GM06990 (cell line): Measurements from ENCODE around the gene C4orf17.
"Not testable (repeated sequence)": the region's sequence is repeated elsewhere in the genome, so short reads cannot be mapped to it uniquely, and the experiment has no call there.

Experiments used
- DNase-seq: peaks from one replicate; pipeline ENCODE4 v3.0.0-alpha.2; 2011; ENCODE audit not compliant: insufficient read length; ENCODE audit errors: extremely low read depth
- H3K27me3 ChIP-seq: replicated peaks from 2 replicates; pipeline ENCODE4 v1.6.0; 2011; ENCODE audit warnings: low read length; ENCODE audit not compliant: control insufficient read depth, insufficient read depth
- H3K36me3 ChIP-seq: 2 replicates; pipeline ENCODE4 v1.5.1; 2011; ENCODE audit warnings: low read length; ENCODE audit not compliant: control insufficient read depth, insufficient read depth
- H3K4me3 ChIP-seq: replicated peaks from 2 replicates; pipeline ENCODE4 v1.5.1; 2011; ENCODE audit warnings: low read depth, mild to moderate bottlenecking, control low read depth, low read length
- TF ChIP-seq, protein P1 (sequence below): IDR thresholded peaks from 2 replicates; pipeline ENCODE4 v1.5.1; 2011; ENCODE audit warnings: low read length, control low read depth, mild to moderate bottlenecking, inconsistent platforms; ENCODE audit not compliant: insufficient read depth, poor library complexity, severe bottlenecking

The C4orf17 gene

GRCh38 chr4:99468889-99469288 is 41.9 kb upstream of the C4orf17 start:
- Histone ChIP-seq H3K4me3 (no peak overlapping the region), H3K36me3 (no peaks in the 10 kb centered on the region), H3K27me3 (no peaks in the 10 kb centered on the region)
- DNase-seq, result no peak
- TF ChIP-seq, protein P1, sequence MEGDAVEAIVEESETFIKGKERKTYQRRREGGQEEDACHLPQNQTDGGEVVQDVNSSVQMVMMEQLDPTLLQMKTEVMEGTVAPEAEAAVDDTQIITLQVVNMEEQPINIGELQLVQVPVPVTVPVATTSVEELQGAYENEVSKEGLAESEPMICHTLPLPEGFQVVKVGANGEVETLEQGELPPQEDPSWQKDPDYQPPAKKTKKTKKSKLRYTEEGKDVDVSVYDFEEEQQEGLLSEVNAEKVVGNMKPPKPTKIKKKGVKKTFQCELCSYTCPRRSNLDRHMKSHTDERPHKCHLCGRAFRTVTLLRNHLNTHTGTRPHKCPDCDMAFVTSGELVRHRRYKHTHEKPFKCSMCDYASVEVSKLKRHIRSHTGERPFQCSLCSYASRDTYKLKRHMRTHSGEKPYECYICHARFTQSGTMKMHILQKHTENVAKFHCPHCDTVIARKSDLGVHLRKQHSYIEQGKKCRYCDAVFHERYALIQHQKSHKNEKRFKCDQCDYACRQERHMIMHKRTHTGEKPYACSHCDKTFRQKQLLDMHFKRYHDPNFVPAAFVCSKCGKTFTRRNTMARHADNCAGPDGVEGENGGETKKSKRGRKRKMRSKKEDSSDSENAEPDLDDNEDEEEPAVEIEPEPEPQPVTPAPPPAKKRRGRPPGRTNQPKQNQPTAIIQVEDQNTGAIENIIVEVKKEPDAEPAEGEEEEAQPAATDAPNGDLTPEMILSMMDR, result no peak

DNA sequence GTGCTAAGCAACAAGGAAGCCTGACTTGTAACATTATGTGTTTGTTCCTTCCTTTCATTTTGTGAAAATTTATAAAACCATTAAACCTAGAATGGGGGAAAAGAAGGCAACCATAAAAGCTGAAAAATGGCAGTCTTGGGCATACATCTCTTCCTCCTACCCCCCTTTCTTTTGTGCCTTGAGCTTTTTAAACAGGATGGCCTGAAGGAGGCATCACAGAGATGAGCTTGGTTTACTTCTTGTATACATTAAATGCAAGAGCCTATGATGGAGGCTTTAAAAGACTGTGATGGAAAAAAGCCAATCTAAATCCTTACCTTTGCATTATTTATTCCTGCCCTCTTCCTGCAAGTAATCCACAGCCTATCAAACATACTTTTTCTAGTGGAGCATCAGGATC is 39.5 kb upstream of the C4orf17 start:
- TF ChIP-seq, protein P1, result no peak

DNA sequence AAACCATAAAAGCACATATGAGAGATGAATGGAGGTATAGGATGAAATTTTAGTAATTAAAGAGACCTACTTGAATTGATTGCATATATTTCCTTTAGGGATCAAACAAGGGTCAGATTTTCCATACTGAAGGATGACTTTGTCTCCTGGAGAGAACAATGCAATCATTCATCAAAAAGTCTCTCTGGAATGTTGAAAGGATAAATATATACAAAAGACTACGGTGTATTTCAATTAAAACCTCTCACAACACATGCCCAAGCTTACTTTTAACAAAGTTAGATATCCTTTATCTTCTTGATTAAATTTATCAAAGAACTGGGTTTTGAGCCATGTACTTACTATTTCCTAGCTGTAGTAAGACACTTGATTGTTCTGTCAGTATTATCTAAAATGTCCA is 38.9 kb upstream of the C4orf17 start:
- H3K4me3 ChIP-seq, result no peak overlapping the region
- no peaks in the 10 kb centered on the region for H3K36me3 ChIP-seq
- H3K27me3 ChIP-seq, result no peaks in the 10 kb centered on the region
- TF ChIP-seq, protein P1, result no peak
- DNase-seq, result no peak

More for the DNA sequence above, 39.5 kb upstream of the C4orf17 start:
- DNase-seq, result no peak
- Histone ChIP-seq H3K27me3 (no peaks in the 10 kb centered on the region), H3K4me3 (no peak overlapping the region), H3K36me3 (no peaks in the 10 kb centered on the region)

GRCh38 chr4:99473131-99473530 is 37.7 kb upstream of the C4orf17 start:
- H3K27me3 ChIP-seq, result no peaks in the 10 kb centered on the region
- H3K4me3 ChIP-seq, result no peak overlapping the region
- no peak for DNase-seq
- TF ChIP-seq, protein P1, result no peak
- H3K36me3 ChIP-seq, result no peaks in the 10 kb centered on the region

DNA sequence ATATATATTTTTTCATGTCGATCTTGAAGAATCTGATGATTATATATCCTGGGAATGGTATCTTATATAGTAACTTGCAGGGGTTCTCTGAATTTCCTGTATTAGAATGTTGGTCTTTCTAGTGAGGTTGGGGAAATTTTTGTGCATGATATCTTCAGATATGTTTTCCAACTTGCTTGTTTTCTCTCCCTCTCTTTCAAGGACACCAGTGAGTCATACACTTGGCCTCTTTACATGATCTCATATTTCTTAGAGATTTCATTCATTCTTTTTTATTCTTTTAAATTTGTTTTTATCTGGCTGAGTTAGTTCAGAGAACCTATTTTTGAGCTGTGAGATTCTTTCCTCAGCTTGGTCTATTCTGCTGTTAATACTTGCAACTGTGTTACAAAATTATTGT is 27.2 kb upstream of the C4orf17 start:
- no peak overlapping the region for H3K4me3 ChIP-seq
- DNase-seq, result no peak
- no peaks in the 10 kb centered on the region for H3K36me3 ChIP-seq
- no peaks in the 10 kb centered on the region for H3K27me3 ChIP-seq
- TF ChIP-seq, protein P1, result no peak

DNA sequence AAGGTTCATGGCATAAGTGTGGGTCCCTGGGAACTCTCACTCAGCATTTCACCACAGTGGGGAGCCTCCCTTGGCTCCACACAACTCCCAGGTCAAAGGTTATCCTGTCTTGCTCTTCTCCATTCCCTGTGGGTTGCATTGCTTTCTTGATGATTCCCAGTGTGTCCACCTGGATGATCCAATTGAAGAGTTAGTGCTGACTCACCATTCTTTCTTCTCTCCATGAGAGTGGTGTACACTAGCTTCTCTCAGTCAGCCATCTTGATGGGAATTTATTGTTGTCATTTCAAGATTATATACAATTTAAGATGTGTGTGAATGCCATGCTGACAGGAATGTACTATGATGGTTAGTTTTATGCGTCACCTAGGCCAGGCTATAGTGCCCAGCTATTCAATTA is 25.6 kb upstream of the C4orf17 start:
- H3K36me3 ChIP-seq, result no peaks in the 10 kb centered on the region
- no peak for DNase-seq
- no peaks in the 10 kb centered on the region for H3K27me3 ChIP-seq
- H3K4me3 ChIP-seq, result no peak overlapping the region
- TF ChIP-seq, protein P1, result no peak

DNA sequence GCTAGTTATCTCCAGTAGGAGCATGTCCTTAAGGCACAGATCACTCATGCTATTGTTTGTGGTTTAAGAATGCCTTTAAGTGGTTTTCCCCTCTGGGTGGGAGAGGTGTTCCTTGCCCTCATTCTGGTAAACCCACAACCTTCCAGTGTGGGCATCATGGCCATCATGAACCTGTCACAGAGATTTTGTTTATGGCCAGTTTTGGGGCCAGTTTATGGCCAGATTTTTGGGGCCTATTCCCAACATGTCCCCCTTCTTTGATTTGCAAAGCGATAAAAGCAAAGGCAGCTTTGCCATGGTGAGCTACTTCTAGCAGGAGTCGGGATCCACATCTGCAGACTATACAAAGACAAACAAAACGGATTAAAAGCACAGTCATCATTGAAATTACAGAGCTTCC is 24.2 kb upstream of the C4orf17 start:
- not testable (repeated sequence) for H3K27me3 ChIP-seq, H3K4me3 ChIP-seq, H3K36me3 ChIP-seq, DNase-seq
